ENCODE data around the gene DIAPH2. TPM values are rescaled to one million over a fixed set of nuclear protein-coding genes. Genes with fewer than 3 reads are reported as not detected.

The DIAPH2 gene
- total and polyA plus RNA-seq, 9 of the 15 experiments (the other 6 are each of a cell fraction or from before 2014, with no cell fraction given): 0.01 to 0.18 (median 0.07) TPM; not detected in 1

DNA sequence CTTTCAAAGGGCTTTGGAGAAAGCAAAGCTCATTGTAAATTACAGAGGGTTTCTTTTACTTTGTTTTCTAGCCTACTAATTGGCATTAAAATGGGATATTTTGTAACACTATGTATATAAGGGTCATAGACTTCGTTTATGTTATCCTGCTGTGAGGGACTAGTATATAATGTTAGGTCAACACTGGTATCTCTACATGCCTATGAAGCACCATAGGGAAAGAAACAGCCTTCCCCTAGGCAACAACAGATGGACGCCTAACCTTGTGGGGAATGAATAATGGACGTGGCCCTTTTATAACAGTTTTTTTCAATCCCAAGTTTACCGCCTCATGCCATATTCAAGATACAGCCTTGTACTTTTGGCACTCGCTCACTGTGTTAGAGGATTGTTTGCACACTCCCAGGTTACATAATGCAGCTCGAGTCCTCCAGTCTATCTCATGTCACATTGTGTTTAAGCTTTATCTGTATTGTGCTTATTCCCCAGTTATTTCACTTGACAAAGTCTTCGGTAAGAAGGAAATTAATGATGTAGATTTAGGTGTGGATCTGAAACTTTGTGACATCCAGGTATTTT is 910.1 kb downstream of the DIAPH2 start:
- no peaks in the 10 kb centered on the region for H3K79me2 ChIP-seq (ENCODE audit: control insufficient read depth, insufficient read depth, low read length)
- no peaks in the 10 kb centered on the region for H3K4me1 ChIP-seq (replicated peaks in 1 of 2; ENCODE audit: control insufficient read depth in 2 of 2, insufficient read depth in 2 of 2, low read length in 2 of 2)
- H3K9me3 ChIP-seq (replicated peaks; ENCODE audit: control insufficient read depth, insufficient read depth, low read depth, low read length): no peaks in the 10 kb centered on the region; the same call in 1 of the 2 replicates
- WGBS (ENCODE audit: insufficient coverage, low coverage, missing lambda C conversion rate): 2% methylated on average over 7 of the region's 7 CpGs
- no peak for ATAC-seq
- ChIA-PET POLR2A (no interaction called here), CTCF (ENCODE audit: low intra/inter-chr PET ratio) (no interaction called here)
- in situ Hi-C loops (cut with MboI) (no loop called here), intact Hi-C loops (cut with micrococcal nuclease) (no loop called here)
- no peak for TF ChIP-seq ZNF143 (CRISPR knock-in tag; IDR thresholded peaks at IDR 0.05)
- no peak for TF ChIP-seq NR1H2 (CRISPR knock-in tag; IDR thresholded peaks at IDR 0.05)
- TF ChIP-seq LARP7 (IDR thresholded peaks at IDR 0.05): no peak
- no peak for TF ChIP-seq ZNF76 (CRISPR knock-in tag; IDR thresholded peaks at IDR 0.05; ENCODE audit: borderline replicate concordance)
- no peak overlapping the region for H3K9ac ChIP-seq (ENCODE audit: insufficient read depth in 1 of 2, low read depth in 2 of 2, low read length in 2 of 2)
- FAIRE-seq: no peak
- no peak for DNase-seq (ENCODE audit: extremely low read depth in 1 of 4, low spot score in 3 of 4)
- H3K4me2 ChIP-seq (ENCODE audit: insufficient read depth, low read length): no peak overlapping the region
- no peak overlapping the region for H3K27ac ChIP-seq (ENCODE audit: extremely low read depth, low read depth, low read length)
- H3K36me3 ChIP-seq (ENCODE audit: control insufficient read depth, insufficient read depth, low read length): no peaks in the 10 kb centered on the region
- BruUV-seq (replicated peaks): no TSS peak
- H2AFZ ChIP-seq (ENCODE audit: low read depth, low read length): no peak overlapping the region
- no peaks in the 10 kb centered on the region for H4K20me1 ChIP-seq (replicated peaks; ENCODE audit: control insufficient read depth, insufficient read depth, low read length)
- no peaks in the 10 kb centered on the region for H3K9me1 ChIP-seq (ENCODE audit: control insufficient read depth, insufficient read depth, low read length)
- H3K4me3 ChIP-seq: no peak overlapping the region
- H3K27me3 ChIP-seq (ENCODE audit: control insufficient read depth in 2 of 2, insufficient read depth in 2 of 2, low read length in 2 of 2): no peaks in the 10 kb centered on the region

GRCh38 chrX:97597954-97598353 is 913.3 kb downstream of the DIAPH2 start:
- H3K4me1 ChIP-seq (replicated peaks in 1 of 2; ENCODE audit: control insufficient read depth in 2 of 2, insufficient read depth in 2 of 2, low read length in 2 of 2): no peaks in the 10 kb centered on the region
- no peaks in the 10 kb centered on the region for H3K9me3 ChIP-seq (replicated peaks; ENCODE audit: control insufficient read depth, insufficient read depth, low read depth, low read length)
- intact Hi-C loops (cut with micrococcal nuclease): no loop called here
- no peak overlapping the region for H3K4me3 ChIP-seq
- ChIA-PET CTCF (ENCODE audit: low intra/inter-chr PET ratio) (no interaction called here), POLR2A (no interaction called here)
- FAIRE-seq (no peak), DNase-seq (ENCODE audit: extremely low read depth in 1 of 4, low spot score in 3 of 4) (no peak), ATAC-seq (no peak)
- H3K79me2 ChIP-seq (ENCODE audit: control insufficient read depth, insufficient read depth, low read length): no peaks in the 10 kb centered on the region
- H3K36me3 ChIP-seq (ENCODE audit: control insufficient read depth, insufficient read depth, low read length): no peaks in the 10 kb centered on the region
- no peaks in the 10 kb centered on the region for H3K27me3 ChIP-seq (ENCODE audit: control insufficient read depth in 2 of 2, insufficient read depth in 2 of 2, low read length in 2 of 2)
- H3K9ac ChIP-seq (ENCODE audit: insufficient read depth in 1 of 2, low read depth in 2 of 2, low read length in 2 of 2): no peak overlapping the region
- H3K4me2 ChIP-seq (ENCODE audit: insufficient read depth, low read length): no peak overlapping the region
- H3K9me1 ChIP-seq (ENCODE audit: control insufficient read depth, insufficient read depth, low read length): no peaks in the 10 kb centered on the region
- WGBS (ENCODE audit: insufficient coverage, low coverage, missing lambda C conversion rate): 4% methylated on average over 4 of the region's 6 CpGs
- no peak overlapping the region for H3K27ac ChIP-seq (ENCODE audit: extremely low read depth, low read depth, low read length)
- no peaks in the 10 kb centered on the region for H4K20me1 ChIP-seq (replicated peaks; ENCODE audit: control insufficient read depth, insufficient read depth, low read length)
- no TSS peak for BruUV-seq (replicated peaks)
- no peak overlapping the region for H2AFZ ChIP-seq (ENCODE audit: low read depth, low read length)
- in situ Hi-C loops (cut with MboI): no loop called here
- TF ChIP-seq JUND (IDR thresholded peaks at IDR 0.05; ENCODE audit: borderline replicate concordance, low read depth, low read length) (no peak), JUND (tag; IDR thresholded peaks at IDR 0.05; ENCODE audit: borderline replicate concordance, low read depth, low read length) (no peak), CBX2 (IDR thresholded peaks at IDR 0.05; ENCODE audit: insufficient read depth, low read length, poor library complexity, severe bottlenecking) (no peak), GTF2E2 (tag; IDR thresholded peaks at IDR 0.05) (no peak), MCM7 (IDR thresholded peaks at IDR 0.05) (no peak), ASH1L (IDR thresholded peaks at IDR 0.05; ENCODE audit: borderline replicate concordance, low read depth, partially characterized antibody) (no peak), SMARCA4 (IDR thresholded peaks at IDR 0.05) (no peak), ZNF212 (CRISPR knock-in tag; IDR thresholded peaks at IDR 0.05) (no peak)
